ENCODE data around the gene CLEC3B.
"Not testable (repeated sequence)": the region's sequence is repeated elsewhere in the genome, so short reads cannot be mapped to it uniquely, and the experiment has no call there.

The CLEC3B gene

GRCh38 chr3:45037720-45038455, 11.8 kb downstream of the CLEC3B start:
- DNase-seq: peak; percentile 85

DNA sequence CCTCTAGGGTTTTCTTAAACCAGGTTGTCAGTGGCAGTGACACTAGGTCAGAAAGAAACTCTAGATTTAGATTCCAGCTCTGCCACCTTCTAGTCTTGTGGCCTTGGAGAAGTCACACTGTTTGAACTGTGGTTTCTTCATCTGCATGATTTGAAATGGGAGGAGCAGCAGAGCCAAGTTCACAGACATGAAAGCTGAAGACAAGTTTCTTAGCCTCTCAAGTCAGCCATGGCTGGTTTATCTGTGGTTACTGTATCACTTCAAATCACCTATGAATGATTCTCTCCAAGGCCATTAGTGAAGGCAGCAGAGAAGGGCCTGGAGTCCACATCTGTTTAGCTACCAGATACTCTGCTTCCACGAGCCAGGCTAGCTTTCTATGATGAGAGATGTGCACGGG, 15.6 kb downstream of the CLEC3B start:
- DNase-seq: no peak

DNA sequence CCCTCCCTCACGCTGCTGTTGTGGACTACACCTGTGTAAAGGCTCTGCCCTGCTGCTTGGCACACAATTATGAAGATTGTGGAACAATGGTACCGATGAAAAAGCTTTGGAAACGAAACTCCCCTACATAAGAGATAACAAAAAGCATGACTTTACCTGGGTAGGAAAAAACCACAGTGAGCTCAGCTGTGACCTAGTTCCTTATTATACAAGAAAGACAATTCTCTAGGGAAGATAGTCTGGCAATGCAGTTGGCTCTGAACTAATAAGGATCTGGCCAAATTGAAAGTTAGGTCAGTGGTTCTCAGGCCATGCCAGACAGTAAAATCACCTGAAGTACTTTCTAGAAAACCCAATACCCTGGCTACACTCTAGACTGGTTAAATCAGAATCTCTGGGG, 16.1 kb downstream of the CLEC3B start:
- no peak for DNase-seq

GRCh38 chr3:45043728-45044299, 17.7 kb downstream of the CLEC3B start:
- no peak for DNase-seq

GRCh38 chr3:45048244-45048643, 22.1 kb downstream of the CLEC3B start:
- no peak for DNase-seq

DNA sequence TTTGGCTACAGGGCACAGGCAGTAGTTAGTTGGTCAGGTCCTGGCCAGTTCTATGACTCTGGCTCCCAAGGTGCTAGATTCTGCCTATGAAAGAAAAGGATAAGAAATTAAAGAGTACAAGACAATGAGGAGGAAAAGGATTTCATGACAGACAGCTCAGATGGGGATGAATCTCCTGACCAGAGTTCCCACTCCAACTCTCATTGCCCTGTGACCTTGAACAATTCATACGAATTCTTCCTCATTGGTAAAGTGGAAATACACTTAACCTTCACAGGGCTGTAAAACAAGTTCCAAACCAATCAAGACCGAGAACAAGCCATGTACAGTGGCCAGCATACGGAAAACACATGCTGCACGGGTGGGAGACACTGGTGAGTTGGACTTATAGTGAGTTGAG, 23.7 kb downstream of the CLEC3B start:
- no peak for DNase-seq

- no peak for DNase-seq
These were observed 25.6 kb downstream of the CLEC3B start for GRCh38 chr3:45051685-45052084.

DNA sequence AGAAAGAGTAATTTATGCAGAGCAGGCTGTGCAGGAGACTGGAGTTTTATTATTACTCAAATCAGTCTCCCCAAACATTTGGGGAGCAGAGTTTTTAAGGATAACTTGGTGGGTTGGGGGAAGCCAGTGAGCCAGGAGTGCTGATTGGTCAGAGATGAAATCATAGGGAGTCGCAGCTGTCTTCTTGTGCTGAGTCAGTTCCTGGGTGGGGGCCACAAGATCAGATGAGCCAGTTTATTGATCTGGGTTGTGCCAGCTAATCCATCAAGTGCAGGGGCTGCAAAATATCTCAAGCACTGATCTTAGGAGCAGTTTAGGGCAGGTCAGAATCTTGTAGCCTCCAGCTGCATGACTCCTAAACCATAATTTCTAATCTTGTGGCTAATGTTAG, 27.7 kb downstream of the CLEC3B start:
- DNase-seq: not testable (repeated sequence)

DNA sequence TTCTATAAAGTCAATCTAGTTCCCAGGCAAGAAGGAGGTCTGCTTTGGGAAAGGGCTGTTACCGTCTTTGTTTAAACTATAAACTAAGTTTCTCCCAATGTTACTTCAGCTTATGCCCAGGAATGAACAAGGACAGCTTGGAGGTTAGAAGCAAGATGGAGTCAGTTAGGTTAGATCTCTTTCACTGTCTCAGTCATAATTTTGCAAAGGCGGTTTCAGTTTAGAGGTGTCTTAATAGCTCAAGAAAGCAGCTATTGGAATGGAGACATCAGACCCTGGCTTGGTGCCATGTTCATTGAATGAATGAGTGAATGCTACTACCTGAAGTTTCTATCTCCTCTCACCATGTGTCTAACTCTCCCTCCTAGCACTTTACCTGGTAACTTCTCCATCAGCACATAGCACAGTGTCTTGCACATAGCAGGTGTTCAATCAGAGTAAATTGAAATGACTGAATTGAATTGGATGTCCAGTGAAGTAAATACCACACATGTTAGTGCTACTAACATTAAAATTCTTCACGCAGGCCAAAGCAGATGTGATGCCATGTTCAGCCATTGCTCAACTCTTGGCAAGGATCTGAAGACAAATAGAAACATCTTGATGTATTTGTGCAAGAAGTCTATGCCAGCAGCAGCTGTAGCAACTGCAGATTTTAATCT, 28.2 kb downstream of the CLEC3B start:
- DNase-seq: no peak

- DNase-seq: no peak
These were observed 28.9 kb downstream of the CLEC3B start for GRCh38 chr3:45055032-45055410.

GRCh38 chr3:45055411-45056143, 29.5 kb downstream of the CLEC3B start:
- DNase-seq: no peak

- DNase-seq: no peak
These were observed 30.7 kb downstream of the CLEC3B start for GRCh38 chr3:45056608-45057301.

DNA sequence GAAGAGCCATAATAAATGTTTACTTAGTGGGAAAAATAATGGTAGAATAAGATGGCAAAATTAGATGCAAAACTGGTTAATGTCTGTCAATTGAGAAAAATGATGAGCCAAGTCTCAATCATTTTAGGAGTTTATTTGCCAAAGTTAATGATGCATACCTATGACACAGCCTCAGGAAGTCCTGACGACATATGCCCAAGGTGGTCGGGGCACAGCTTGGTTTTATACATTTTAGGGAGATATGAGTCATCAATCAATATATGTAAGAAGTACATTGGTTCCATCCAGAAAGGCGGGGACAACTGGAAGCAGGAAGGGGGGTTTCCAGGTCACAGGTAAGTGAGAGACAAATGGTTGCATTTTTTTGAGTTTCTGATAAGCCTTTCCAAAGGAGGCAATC, 31.5 kb downstream of the CLEC3B start:
- DNase-seq: no peak

DNA sequence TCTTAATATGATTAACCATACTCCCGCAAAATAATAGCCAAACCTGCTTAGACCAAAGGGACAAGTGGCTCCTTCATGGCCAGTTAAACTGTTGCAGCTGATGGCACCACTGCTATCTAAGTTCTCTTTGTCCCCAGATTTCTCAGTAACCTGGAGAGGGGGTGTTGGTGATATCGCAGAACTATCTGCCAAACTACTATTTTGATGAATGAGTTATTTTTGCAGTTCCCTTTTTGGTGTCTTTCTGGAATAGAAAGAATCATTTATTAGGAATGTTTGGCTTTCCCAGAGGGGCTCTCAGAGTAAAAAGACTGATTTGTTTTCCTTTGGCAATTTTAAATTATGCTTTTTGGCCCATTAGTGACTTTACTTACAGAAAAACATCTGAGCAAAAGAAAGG, 33.0 kb downstream of the CLEC3B start:
- no peak for DNase-seq

DNA sequence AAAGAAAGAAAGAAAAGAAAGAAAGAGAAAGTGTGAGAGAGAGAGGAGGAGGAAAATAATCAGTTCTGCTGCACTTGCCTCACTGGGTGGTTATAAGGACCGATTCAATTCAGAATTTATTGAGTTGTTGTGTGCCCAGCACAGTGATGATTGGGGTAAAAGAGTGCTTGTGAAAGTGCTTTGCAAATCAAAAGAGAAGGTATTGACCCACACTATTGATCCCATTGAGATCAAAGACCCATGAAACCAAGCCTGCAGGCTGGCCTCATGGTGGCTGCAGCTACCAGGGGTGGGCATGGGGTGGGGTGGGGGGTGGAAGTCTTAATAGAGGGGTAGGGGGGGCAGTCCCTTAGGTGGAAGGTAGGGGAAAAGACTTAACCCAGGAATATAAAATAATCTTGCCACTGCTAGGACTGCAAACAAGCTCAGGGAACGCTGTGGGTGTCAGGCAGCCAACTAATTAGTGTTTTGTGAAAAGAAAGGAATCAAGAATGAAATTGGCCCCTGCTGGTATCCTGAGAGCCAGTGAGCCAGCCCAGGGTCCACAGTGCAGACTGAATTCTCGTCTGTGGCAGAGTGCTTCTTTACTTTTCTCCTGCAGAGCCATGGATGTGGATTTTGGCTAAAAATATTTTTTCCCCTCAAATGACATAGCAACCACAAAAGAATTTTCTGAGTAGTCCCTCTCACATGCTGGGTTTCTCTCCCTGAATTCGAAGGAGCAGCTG, 34.2 kb downstream of the CLEC3B start:
- DNase-seq: no peak

- no peak for DNase-seq
These were observed 36.6 kb downstream of the CLEC3B start for GRCh38 chr3:45062697-45063070.

- DNase-seq: peak; percentile 58
These were observed 38.6 kb downstream of the CLEC3B start for GRCh38 chr3:45064512-45065372.

- DNase-seq: no peak
These were observed 39.2 kb downstream of the CLEC3B start for GRCh38 chr3:45065373-45065720.

GRCh38 chr3:45066109-45066801, 40.2 kb downstream of the CLEC3B start:
- no peak for DNase-seq

DNA sequence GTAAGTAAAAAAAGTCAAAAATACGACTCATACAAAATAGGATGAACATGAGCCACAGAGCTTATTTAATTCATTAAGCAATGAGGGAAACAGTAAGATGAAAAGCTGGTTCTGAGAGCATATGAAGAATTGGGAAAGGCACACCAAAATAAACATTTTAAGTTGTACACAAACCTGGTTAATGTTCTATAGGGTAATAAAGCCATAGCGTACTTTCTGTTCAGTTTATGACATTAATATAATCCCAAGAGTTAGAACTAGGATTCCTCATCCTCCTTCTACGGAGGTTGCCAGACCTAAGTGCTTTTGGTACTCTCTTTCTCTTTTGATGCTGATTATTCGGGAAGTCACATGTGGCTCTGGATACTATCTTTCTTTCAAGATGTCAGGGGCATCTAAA, 41.4 kb downstream of the CLEC3B start:
- no peak for DNase-seq

DNA sequence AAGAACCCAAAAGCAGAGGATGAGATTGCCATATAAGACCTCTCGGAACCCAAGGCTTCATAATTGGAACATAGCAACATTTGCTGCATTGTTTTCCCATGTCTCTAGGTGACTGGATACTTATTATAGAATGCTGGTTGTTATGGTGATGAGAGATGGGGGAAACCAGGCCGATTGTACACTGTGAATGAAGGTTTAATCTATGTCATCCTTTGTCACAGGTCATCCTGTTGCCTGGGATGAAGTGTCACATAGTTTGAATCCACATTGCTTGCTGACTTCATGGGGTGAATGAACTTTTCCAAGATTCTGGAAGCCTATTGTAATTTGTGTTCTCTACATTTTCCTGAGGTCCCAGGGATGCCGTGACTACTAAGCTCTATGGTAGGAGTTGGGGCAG, 41.8 kb downstream of the CLEC3B start:
- no peak for DNase-seq

Measured in stimulated activated CD4-positive, alpha-beta T cell treated with anti-CD3 and anti-CD28 coated beads, Interleukin-12 subunit alpha, Interleukin-12 subunit beta, amount 100 ng/mL, for 4 hours (primary cell).